Right lobe of liver (tissue), 6 donors: ENCODE data around the gene ZNF697. TPM values are rescaled to one million over a fixed set of nuclear protein-coding genes. Genes with fewer than 3 reads are reported as not detected.
"Not testable (repeated sequence)": the region's sequence is repeated elsewhere in the genome, so short reads cannot be mapped to it uniquely, and the experiment has no call there.

ENCODE experiments used
- ATAC-seq, 4 donors: fragments of 200-7000 bp; cut with Tn5 transposase; one replicate each; pipeline ENCODE4 v1.9.1; 2020; ENCODE audit warnings: mild to moderate bottlenecking in 4 of 4, moderate library complexity in 4 of 4
- DNase-seq, 3 donors: peaks; one replicate each; pipeline ENCODE4 v3.0.0-alpha.2; 2020
- H3K27ac ChIP-seq, 3 donors: fragments of 200-600 bp; one replicate each; pipeline ENCODE4 v1.8.0; 2022
- H3K27me3 ChIP-seq, 2 donors: fragments of 200-600 bp; one replicate each; pipeline ENCODE4 v1.8.0; 2022
- H3K36me3 ChIP-seq, 4 donors: fragments of 200-600 bp; sonication (generic) in 1 of 4; one replicate each; pipeline versions ENCODE4 v1.5.1 to v1.8.0; 2017 to 2022; ENCODE audit warnings: control low read depth in 1 of 4
- H3K4me1 ChIP-seq, 4 donors: fragments of 200-600 bp; sonication (generic) in 1 of 4; one replicate each; pipeline versions ENCODE4 v1.5.1 to v1.8.0; 2017 to 2022; ENCODE audit warnings: control low read depth in 1 of 4
- H3K4me3 ChIP-seq, 3 donors: fragments of 200-600 bp; one replicate each; pipeline ENCODE4 v1.8.0; 2022
- H3K9me3 ChIP-seq, 4 donors: fragments of 200-600 bp; sonication (generic) in 1 of 4; one replicate each; pipeline versions ENCODE4 v1.5.1 to v1.8.0; 2017 to 2022; ENCODE audit warnings: control low read depth in 1 of 4
- POLR2A ChIP-seq: fragments of 450-650 bp; IDR thresholded peaks from one replicate; pipeline ENCODE4 v1.6.1; 2017; ENCODE audit warnings: antibody characterized with exemption, mild to moderate bottlenecking
- WGBS: methylation state at CpG from one replicate; pipeline ENCODE4 v1.1.6; 2018; ENCODE audit warnings: low coverage, low lambda C conversion rate; ENCODE audit not compliant: insufficient coverage; ENCODE audit errors: missing lambda C conversion rate; 5-methylcytosine and 5-hydroxymethylcytosine counted together
- intact Hi-C, 2 donors: fragments of 100-400 bp; cut with DNase I; formaldehyde crosslinking; loops; one replicate each; pipeline versions ENCODE4 v1.11.2 to v1.14.1; 2022
- total RNA-seq, 6 experiments: library from RNA; depleted of rRNA in 2 of 6; stranded (reverse); fragments of >200 nt in 2 of 6; fragmentation: NEBNext Ultra II Directional in 3 of 6; extraction: Animal tissue kit (Norgen Biotek cat#: 25700) in 3 of 6; gene quantifications; one replicate each; pipeline versions ENCODE4 v1.1.0 to v1.2.4, GENCODE V29; 2016 to 2023
- TF ChIP-seq, protein P1 (sequence below), 4 donors: fragments of 200-600 bp in 3 of 4; fragments of 450-650 bp in 1 of 4; IDR thresholded peaks; one replicate each; pipeline versions ENCODE4 v1.5.1 to v1.8.0; 2016 to 2022; ENCODE audit warnings: antibody characterized with exemption in 4 of 4, mild to moderate bottlenecking in 2 of 4
- donor health status: DM: no; HTN: yes; CAD: no.
- donor health status: DM: no; HTN: no; CAD: no.
- donor health status: DM: no; HTN: no; CAD: no.
- donor health status: DM: no; HTN: yes; CAD: no.
- donor health status: DM: no; HTN: yes; CAD: no.

Gene ZNF697
- total RNA-seq, 6 experiments from 2014 or later = 2.6 to 6.9 (median 3.4) TPM

- Histone ChIP-seq H3K4me3 (no peak overlapping the region), H3K4me1 (peaks cover 0 to 7% (median 0%) of the 10 kb centered on the region in 4 donors), H3K36me3 (no peaks in the 10 kb centered on the region), H3K9me3 (no peaks in the 10 kb centered on the region), H3K27me3 (no peaks in the 10 kb centered on the region), H3K27ac (no peak overlapping the region)
- 83% methylated on average over 6 of the region's 6 CpGs for WGBS
- TF ChIP-seq, protein P1, sequence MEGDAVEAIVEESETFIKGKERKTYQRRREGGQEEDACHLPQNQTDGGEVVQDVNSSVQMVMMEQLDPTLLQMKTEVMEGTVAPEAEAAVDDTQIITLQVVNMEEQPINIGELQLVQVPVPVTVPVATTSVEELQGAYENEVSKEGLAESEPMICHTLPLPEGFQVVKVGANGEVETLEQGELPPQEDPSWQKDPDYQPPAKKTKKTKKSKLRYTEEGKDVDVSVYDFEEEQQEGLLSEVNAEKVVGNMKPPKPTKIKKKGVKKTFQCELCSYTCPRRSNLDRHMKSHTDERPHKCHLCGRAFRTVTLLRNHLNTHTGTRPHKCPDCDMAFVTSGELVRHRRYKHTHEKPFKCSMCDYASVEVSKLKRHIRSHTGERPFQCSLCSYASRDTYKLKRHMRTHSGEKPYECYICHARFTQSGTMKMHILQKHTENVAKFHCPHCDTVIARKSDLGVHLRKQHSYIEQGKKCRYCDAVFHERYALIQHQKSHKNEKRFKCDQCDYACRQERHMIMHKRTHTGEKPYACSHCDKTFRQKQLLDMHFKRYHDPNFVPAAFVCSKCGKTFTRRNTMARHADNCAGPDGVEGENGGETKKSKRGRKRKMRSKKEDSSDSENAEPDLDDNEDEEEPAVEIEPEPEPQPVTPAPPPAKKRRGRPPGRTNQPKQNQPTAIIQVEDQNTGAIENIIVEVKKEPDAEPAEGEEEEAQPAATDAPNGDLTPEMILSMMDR (IDR thresholded peaks at IDR 0.05) = no peak
- TF ChIP-seq POLR2A = no peak
- ATAC-seq = peak in 2 of 4 donors; percentile 49 to 52
- no peak for DNase-seq
- intact Hi-C loops = loop anchor here in 1 of 2 donors (10.0 kb wide), 1 partner anchor 129 kb away; no protein-coding TSS in a partner anchor
These were observed 44.4 kb downstream of the ZNF697 start for GRCh38 chr1:119603695-119604094.

DNA sequence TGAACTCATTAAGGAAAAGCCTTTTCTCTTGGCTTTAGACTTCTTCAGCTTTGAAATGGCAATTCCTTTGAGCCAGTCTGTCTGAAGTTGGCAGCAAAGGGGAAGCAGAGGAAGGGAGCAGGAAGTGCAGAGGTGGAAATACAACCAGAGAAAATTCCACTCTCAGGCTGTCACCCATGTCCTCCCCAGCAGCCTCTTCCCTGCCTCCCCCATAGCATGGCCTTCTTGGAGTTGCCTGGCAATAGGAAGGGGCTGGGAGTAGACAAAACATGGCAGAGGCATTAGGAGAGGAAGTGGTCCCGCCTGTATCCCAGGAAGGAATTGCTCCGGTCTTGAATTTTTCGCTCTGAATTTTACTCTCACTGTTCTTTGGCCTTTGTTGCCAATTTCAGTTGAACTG, 44.8 kb downstream of the ZNF697 start:
- WGBS = 89% methylated on average over 3 of the region's 3 CpGs
- not testable (repeated sequence) for H3K4me3 ChIP-seq, DNase-seq, H3K27me3 ChIP-seq, H3K27ac ChIP-seq, H3K9me3 ChIP-seq, H3K36me3 ChIP-seq, ATAC-seq, H3K4me1 ChIP-seq
- intact Hi-C loops = loop anchor here in 1 of 2 donors (10.0 kb wide), 1 partner anchor 128 kb away; no protein-coding TSS in a partner anchor

DNA sequence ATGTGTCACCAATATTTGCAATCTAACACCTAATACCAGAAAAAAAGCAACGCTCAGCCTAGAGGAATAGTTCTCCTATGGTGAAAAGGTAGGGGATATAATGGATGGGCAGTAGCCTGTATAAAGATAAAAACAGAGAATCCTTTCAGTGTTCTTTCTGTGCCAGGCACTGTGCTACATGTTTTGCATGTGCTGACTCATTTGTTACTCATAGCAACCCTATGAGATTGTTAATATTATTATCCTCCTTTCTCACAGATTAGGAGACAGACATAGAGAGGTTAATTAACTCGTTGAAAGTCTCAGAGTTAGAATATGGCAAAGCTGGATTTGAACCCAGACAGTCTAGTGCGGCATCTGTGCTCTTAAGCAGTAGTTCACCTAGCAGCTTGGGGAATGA, 45.3 kb downstream of the ZNF697 start:
- DNase-seq, H3K4me3 ChIP-seq, H3K9me3 ChIP-seq, H3K36me3 ChIP-seq, H3K27ac ChIP-seq, ATAC-seq, H3K4me1 ChIP-seq, H3K27me3 ChIP-seq: not testable (repeated sequence)
- 76% methylated on average over 3 of the region's 3 CpGs for WGBS
- intact Hi-C loops = loop anchor here in 1 of 2 donors (10.0 kb wide), 1 partner anchor 128 kb away; no protein-coding TSS in a partner anchor

- DNase-seq (no peak), ATAC-seq (peak in 3 of 4 donors; percentile 39 to 74 (median 63))
- H3K9me3 ChIP-seq = no peaks in the 10 kb centered on the region
- 40% methylated on average over 2 of the region's 2 CpGs for WGBS
- no peak overlapping the region for H3K27ac ChIP-seq
- TF ChIP-seq, protein P1 (IDR thresholded peaks at IDR 0.05) = no peak
- no peak for TF ChIP-seq POLR2A
- intact Hi-C loops = loop anchor here in 1 of 2 donors (10.0 kb wide), 1 partner anchor 127 kb away; no protein-coding TSS in a partner anchor
- H3K4me1 ChIP-seq = peaks cover 0 to 7% (median 0%) of the 10 kb centered on the region in 4 donors
- H3K36me3 ChIP-seq = no peaks in the 10 kb centered on the region
- H3K27me3 ChIP-seq = no peaks in the 10 kb centered on the region
- no peak overlapping the region for H3K4me3 ChIP-seq
These were observed 45.9 kb downstream of the ZNF697 start for GRCh38 chr1:119602169-119602568.

DNA sequence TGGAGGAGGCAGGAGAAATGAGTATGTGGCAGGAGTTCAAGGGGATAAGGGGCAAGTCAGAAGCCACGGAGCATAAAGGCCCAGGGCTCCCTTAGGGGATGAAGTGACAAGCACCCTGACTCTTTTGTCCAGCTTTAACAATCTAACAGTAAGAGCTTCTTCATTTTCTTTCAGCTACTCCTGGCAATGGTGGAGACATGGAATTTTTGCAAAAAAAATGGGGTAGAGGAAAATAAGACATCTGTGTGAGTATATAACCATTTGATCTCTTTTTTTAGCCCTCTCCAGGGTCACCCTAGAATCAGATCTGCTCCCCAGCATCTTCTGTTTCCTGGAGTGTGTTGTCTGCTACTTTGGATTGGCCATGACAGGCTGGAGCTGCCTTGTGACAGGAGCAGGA, 47.1 kb downstream of the ZNF697 start:
- no peak for DNase-seq
- no peak for ATAC-seq
- WGBS = 73% methylated on average over 1 of the region's 1 CpG
- intact Hi-C loops = loop anchor here in 1 of 2 donors (10.0 kb wide), 1 partner anchor 126 kb away; no protein-coding TSS in a partner anchor
- Histone ChIP-seq H3K36me3 (no peaks in the 10 kb centered on the region), H3K27ac (no peak overlapping the region), H3K9me3 (no peaks in the 10 kb centered on the region), H3K27me3 (no peaks in the 10 kb centered on the region), H3K4me3 (no peak overlapping the region), H3K4me1 (peaks cover 0 to 7% (median 0%) of the 10 kb centered on the region in 4 donors)
- TF ChIP-seq, protein P1 (IDR thresholded peaks at IDR 0.05) = no peak
- no peak for TF ChIP-seq POLR2A
